HFF-Myc (cell line): ENCODE results near the gene PRELP.
"Not testable (repeated sequence)": the region's sequence is repeated elsewhere in the genome, so short reads cannot be mapped to it uniquely, and the experiment has no call there.

ENCODE experiments used
- DNase-seq: peaks from one replicate; pipeline ENCODE4 v3.0.0-alpha.2; 2011; ENCODE audit warnings: low read depth; ENCODE audit errors: extremely low read depth
- H3K4me3 ChIP-seq: replicated peaks from 2 replicates; pipeline ENCODE4 v1.5.1; 2011; ENCODE audit warnings: low read depth, mild to moderate bottlenecking, control low read depth, low read length
- CTCF ChIP-seq: IDR thresholded peaks from 2 replicates; pipeline ENCODE4 v1.5.1; 2012; ENCODE audit warnings: mild to moderate bottlenecking, low read depth, low read length, control low read depth; ENCODE audit errors: missing control alignments

Gene PRELP

GRCh38 chr1:203513585-203514031 lies 38.0 kb downstream of the PRELP start:
- TF ChIP-seq CTCF, result no peak
- H3K4me3 ChIP-seq, result no peak overlapping the region; the same call in 1 of the 2 replicates
- DNase-seq, result no peak

- no peak overlapping the region for H3K4me3 ChIP-seq
- no peak for TF ChIP-seq CTCF
- DNase-seq, result no peak
Measured at GRCh38 chr1:203516184-203516583, 40.6 kb downstream of the PRELP start.

- DNase-seq, result no peak
- no peak for TF ChIP-seq CTCF
- H3K4me3 ChIP-seq, result no peak overlapping the region
Measured at GRCh38 chr1:203516906-203517305, 41.3 kb downstream of the PRELP start.

- no peak for TF ChIP-seq CTCF
- no peak for DNase-seq
- H3K4me3 ChIP-seq, result no peak overlapping the region
Measured at GRCh38 chr1:203517426-203518110, 42.0 kb downstream of the PRELP start.

- not testable (repeated sequence) for H3K4me3 ChIP-seq, DNase-seq
Measured at GRCh38 chr1:203518139-203518538, 42.5 kb downstream of the PRELP start.

- no peak for TF ChIP-seq CTCF
- no peak overlapping the region for H3K4me3 ChIP-seq
- no peak for DNase-seq
Measured at GRCh38 chr1:203518541-203518940, 42.9 kb downstream of the PRELP start.

- no peak for DNase-seq
- H3K4me3 ChIP-seq, result no peak overlapping the region
- TF ChIP-seq CTCF, result no peak
Measured at GRCh38 chr1:203519053-203519840, 43.6 kb downstream of the PRELP start.
